MG63 (cell line): Measurements from ENCODE around the gene SLC25A48. TPM values are rescaled to one million over a fixed set of nuclear protein-coding genes. Genes with fewer than 3 reads are reported as not detected.
A peak's percentile ranks its signal among the peaks of the same experiment; 100 is the strongest.

Source experiments
- DNase-seq: peaks from one replicate; pipeline ENCODE4 v3.0.0-alpha.2; 2020
- H3K27me3 ChIP-seq: fragments of 250-450 bp; sonication (Bioruptor Pico); 2 replicates; pipeline ENCODE4 v1.5.1; 2020; ENCODE audit warnings: mild to moderate bottlenecking, moderate library complexity
- H3K36me3 ChIP-seq: fragments of 250-450 bp; sonication (Bioruptor Pico); 2 replicates; pipeline ENCODE4 v1.5.1; 2020; ENCODE audit warnings: mild to moderate bottlenecking, moderate library complexity
- H3K4me3 ChIP-seq: fragments of 250-450 bp; sonication (Bioruptor Pico); 2 replicates; pipeline ENCODE4 v1.5.1; 2020; ENCODE audit warnings: mild to moderate bottlenecking, moderate library complexity
- H3K9me3 ChIP-seq: fragments of 250-450 bp; sonication (Bioruptor Pico); 2 replicates; pipeline ENCODE4 v1.5.1; 2020; ENCODE audit warnings: mild to moderate bottlenecking, moderate library complexity
- total RNA-seq: library from RNA; depleted of rRNA; stranded (reverse); fragments of >200 nt; shearing (Covaris generic); gene quantifications from 2 replicates; pipeline ENCODE4 v1.2.3, GENCODE V29; 2014; ENCODE audit warnings: low replicate concordance; rRNA removed

Gene SLC25A48, protein sequence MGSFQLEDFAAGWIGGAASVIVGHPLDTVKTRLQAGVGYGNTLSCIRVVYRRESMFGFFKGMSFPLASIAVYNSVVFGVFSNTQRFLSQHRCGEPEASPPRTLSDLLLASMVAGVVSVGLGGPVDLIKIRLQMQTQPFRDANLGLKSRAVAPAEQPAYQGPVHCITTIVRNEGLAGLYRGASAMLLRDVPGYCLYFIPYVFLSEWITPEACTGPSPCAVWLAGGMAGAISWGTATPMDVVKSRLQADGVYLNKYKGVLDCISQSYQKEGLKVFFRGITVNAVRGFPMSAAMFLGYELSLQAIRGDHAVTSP
- total RNA-seq: not detected in 2 replicates

DNA sequence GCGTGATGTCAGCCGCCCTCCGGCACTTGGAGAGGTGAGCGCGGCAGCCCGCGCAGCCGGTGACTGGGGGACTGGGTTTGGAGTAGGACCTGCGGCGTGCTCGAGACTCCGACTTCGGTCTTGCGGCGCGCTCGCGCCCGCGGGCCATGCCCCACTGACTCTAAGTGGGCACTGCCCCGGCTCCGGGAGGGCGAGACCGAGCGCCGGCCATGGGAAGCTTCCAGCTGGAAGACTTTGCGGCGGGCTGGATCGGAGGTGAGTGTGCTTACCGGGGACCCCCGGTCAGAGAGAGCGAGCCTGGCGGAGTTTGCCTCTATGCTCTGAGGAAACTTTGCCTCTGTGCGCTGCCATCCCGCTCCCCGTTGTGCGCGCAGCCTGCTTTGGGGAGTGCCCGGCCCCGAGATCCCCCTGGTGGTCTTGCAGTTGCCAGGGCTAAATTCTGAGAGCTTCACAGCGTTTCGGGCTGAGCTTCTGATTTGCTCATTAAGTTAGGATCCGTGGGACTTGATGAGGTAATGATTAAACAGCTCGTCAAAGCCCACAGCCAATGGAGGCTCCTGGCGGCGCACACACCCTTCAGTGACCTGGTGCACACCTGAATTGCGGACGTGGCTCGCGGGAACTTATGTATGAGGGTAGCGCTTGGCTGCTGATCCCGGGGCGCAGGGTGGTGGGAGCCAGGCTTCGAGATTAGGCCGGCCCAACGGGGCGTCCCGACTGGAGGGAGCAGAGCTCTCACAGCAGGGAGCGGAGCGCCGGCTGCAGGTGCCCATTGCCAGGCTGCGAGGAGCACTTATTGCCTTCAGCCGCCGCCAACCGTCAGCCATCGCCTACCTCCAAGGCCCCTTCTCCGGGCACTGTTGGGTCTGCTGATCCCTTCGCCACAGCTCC lies at the start of gene SLC25A48:
Gene SLC25A48 (plus strand): TSS at position 25 of the 891 bp plus-strand sequence. CDS start 185 bp downstream, at position 210.
- Histone ChIP-seq H3K27me3 (peaks cover 39% of the 10 kb centered on the region), H3K4me3 (peak within 1 kb of the TSS; percentile 23), H3K36me3 (no peaks in the 10 kb centered on the region), H3K9me3 (peaks cover 14% of the 10 kb centered on the region)
- DNase-seq: peak; percentile 73

DNA sequence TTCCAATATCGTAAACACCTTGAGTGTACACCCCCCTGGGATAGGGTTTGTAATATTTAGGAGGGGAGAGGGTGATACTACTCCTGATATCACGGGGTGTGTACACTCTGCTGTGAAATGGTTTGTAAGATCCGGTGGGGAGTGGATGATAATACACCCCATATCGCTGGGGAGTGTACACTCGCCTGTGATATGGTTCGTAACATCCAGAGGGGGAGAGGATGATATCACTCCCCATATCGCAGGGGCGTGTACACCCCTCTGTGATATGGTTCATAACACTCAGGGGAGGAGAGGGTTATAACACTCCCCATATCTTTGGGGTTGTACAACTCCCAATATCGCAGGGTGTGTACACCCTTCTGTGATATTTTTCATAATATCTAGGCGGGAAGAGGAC lies 33.8 kb upstream of the SLC25A48 start:
- no peak for DNase-seq
- H3K4me3 ChIP-seq: no peak overlapping the region
- no peaks in the 10 kb centered on the region for H3K9me3 ChIP-seq
- H3K27me3 ChIP-seq: peaks cover 54% of the 10 kb centered on the region
- no peaks in the 10 kb centered on the region for H3K36me3 ChIP-seq

DNA sequence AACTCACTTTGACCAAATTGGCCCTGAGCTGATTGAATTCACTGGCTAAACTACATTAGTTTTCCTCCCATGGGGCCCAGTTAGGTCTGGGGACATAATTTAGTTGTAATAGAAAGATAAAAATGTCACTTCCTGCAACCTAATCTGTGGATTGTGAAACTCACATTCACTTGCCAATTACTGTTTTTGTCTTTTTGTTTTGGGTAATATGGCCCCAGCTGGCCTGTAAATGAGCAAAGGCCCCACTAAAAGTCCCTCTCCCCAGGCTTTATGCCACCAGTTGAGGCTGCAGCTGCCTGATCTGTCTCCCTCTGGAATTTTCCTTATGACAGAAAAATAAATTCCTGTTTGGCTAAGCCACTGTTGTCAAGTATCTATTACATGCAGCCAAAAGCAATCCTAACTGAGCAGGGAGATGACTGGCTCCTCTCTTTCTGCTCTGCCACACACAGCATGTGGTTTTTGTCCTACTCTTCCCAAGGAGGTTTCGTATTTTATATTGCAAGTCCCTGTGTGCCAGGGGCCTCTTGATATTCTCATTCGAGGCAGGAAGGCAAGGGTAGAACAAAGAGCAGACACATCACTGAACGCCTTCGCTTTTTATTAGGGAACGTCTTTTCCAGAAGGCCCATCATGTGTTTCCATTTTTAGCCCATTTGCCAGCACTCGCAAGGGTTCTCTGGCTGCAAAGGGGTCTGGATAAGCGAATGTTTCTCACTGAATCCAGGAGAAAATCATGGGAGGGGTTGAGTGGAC lies 24.1 kb upstream of the SLC25A48 start:
- Histone ChIP-seq H3K4me3 (no peak overlapping the region), H3K27me3 (no peaks in the 10 kb centered on the region), H3K36me3 (no peaks in the 10 kb centered on the region), H3K9me3 (no peaks in the 10 kb centered on the region)
- no peak for DNase-seq

DNA sequence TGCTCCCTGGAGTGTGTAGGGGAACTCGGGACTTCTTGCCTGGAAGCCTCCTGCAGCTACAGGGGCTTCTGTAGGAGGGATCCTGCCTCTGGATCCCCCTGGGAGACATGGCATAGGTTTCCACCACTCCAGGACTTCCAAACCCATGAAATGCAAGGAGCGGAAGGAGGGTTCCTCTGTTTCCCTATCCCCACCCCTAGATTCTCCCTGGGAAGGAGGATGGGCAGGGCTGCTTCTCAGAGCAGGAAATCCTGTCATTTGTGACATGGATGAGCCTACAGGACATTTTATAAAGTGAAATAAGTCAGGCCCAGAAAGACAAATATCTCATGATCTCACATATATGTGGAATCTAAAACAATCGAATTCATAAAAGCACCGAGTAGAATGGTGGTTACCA lies 23.5 kb upstream of the SLC25A48 start:
- Histone ChIP-seq H3K4me3 (no peak overlapping the region), H3K9me3 (no peaks in the 10 kb centered on the region), H3K27me3 (no peaks in the 10 kb centered on the region), H3K36me3 (no peaks in the 10 kb centered on the region)
- no peak for DNase-seq

DNA sequence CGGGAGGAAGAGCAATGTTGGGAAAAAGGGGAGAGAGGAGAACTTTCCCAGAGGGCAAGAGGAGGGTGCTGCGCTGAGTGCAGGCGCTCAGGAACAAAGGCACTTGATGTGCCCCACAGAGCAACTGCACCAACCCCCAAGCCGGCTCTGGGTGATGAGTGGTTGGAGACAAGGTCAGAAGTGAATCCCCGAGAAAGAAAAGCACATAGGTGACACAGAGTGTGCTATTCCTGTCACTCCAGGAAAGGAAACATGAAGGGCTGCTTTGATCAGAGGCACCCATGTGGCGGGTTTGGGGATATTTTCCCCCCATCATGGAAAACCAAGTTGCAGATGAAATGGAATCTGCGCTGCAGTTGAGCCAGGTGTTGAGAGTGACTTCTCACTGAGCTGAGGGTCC lies 20.7 kb upstream of the SLC25A48 start:
- Histone ChIP-seq H3K27me3 (peaks cover 4% of the 10 kb centered on the region; the same call in 1 of the 2 replicates), H3K4me3 (no peak overlapping the region)

DNA sequence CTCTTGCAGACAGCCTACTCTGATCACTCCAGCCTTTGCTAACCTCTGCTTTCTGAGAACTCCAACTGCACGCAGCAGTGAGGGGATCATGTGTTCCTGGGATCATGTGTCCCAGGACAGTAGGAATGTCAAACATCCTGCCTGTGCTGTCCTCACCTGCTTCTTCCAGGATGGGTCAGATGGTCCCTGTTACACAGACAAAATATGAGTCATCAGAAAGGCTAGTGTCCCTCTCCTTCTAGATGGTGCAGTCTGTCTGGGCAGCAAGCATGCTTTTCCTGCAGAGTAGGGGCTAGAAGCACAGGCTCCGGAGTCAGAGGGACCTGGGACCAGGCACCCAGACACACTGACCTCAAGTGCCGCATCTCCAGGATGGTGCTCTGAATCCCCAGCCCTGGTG lies 20.1 kb upstream of the SLC25A48 start:
- Histone ChIP-seq H3K9me3 (no peaks in the 10 kb centered on the region), H3K36me3 (no peaks in the 10 kb centered on the region), H3K27me3 (peaks cover 4% of the 10 kb centered on the region; the same call in 1 of the 2 replicates), H3K4me3 (no peak overlapping the region)
- no peak for DNase-seq

More for the DNA sequence above, 20.7 kb upstream of the SLC25A48 start:
- H3K36me3 ChIP-seq: no peaks in the 10 kb centered on the region
- no peaks in the 10 kb centered on the region for H3K9me3 ChIP-seq
- DNase-seq: no peak

DNA sequence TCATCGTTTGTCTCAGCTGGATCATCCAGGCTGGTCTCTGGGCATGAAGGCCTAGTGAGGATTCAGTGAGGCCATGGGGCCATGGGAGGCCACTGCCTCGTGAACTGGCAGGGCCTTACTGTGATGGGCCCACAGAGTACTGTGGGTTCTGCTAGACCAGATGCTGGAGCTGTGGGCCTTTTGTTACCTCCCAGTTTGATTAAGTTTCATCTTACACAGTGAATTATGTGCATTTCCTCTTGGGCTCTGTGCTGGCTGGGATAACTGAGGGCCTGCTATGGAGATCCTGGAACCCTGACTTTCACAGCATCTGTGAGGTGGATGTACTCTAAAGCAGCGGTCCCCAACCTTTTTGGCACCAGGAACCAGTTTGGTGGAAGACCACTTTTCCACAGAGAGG lies 19.7 kb upstream of the SLC25A48 start:
- H3K4me3 ChIP-seq: no peak overlapping the region
- no peaks in the 10 kb centered on the region for H3K9me3 ChIP-seq
- H3K36me3 ChIP-seq: no peaks in the 10 kb centered on the region
- peaks cover 4% of the 10 kb centered on the region; the same call in 1 of the 2 replicates for H3K27me3 ChIP-seq
- DNase-seq: no peak

DNA sequence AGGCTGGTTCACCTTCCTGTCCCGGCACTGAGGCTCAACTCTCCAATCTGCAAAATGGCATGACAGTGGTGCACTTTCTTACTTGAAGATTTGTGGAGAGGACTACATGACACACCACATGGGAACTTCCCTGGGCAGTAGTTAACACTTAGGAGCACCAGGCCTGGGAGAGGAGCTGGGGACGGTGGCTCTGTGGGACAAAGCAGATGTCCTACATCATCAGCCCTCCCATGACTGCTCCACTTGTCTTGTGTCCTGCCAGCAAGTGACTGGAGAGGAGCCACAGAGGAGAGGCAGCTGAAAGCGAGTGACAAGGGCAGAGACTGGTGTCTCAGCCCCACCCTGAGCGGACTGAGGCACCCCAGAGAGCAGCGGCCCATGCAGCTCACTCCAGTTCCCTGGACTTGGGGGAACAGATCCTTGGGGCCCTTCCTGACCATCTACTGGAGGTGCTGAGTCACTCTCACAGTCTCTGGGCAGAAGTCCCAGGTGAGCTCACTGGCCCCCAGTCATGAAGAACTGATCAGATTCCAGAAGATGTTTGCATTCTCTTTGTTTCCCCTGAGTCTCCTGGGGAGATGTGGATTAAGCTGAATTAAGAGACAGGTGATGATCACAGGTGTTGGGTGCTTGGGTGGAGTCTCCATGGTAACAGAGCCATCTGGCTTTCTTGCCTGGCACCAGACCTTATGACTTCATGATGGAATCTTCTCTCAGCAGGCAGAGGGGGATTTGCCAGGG lies 13.2 kb upstream of the SLC25A48 start:
- peaks cover 4% of the 10 kb centered on the region; the same call in 1 of the 2 replicates for H3K27me3 ChIP-seq
- H3K36me3 ChIP-seq: no peaks in the 10 kb centered on the region
- H3K4me3 ChIP-seq: no peak overlapping the region
- DNase-seq: peak; percentile 64
- H3K9me3 ChIP-seq: no peaks in the 10 kb centered on the region

DNA sequence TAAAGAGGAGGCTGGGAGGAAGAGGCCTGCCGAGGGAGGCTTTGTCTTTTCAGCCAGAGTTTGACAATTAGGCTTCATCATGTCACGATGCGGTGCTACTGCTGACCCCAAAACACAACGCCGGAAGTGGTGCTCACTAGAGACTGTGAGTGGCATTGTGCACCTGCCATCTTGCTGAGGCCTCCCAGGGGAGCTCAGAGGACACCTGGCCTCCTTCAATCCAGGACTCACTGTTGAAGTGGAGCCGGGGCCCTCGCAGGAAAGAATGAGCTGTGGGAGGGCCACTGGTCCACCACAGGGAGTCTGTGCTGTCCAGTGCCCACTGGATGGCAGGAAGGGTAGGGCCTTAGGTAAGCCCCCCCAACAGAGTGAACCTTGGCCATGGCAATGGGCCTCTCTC lies 12.7 kb upstream of the SLC25A48 start:
- no peak overlapping the region for H3K4me3 ChIP-seq
- peaks cover 4% of the 10 kb centered on the region; the same call in 1 of the 2 replicates for H3K27me3 ChIP-seq
- DNase-seq: no peak
- no peaks in the 10 kb centered on the region for H3K9me3 ChIP-seq
- no peaks in the 10 kb centered on the region for H3K36me3 ChIP-seq

DNA sequence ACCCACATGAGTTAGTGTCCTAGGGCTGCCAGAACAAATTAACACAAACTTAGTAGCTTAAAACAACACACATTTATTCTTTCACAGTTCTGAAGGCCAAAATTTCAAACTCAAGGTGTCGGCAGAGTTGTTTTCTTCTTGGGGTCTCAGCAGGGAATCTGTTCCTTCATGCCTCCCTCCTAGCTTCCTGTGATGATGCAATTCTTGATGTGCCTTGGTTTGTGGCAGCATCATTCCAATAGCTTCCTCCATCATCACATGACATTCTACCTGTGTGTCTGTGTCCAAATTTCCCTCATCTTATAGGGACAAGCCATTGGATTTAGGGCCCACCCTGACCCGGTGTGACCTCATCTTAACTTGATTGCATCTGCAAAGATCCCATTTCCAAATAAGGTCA lies 12.2 kb upstream of the SLC25A48 start:
- no peaks in the 10 kb centered on the region for H3K9me3 ChIP-seq
- peaks cover 4% of the 10 kb centered on the region; the same call in 1 of the 2 replicates for H3K27me3 ChIP-seq
- DNase-seq: no peak

DNA sequence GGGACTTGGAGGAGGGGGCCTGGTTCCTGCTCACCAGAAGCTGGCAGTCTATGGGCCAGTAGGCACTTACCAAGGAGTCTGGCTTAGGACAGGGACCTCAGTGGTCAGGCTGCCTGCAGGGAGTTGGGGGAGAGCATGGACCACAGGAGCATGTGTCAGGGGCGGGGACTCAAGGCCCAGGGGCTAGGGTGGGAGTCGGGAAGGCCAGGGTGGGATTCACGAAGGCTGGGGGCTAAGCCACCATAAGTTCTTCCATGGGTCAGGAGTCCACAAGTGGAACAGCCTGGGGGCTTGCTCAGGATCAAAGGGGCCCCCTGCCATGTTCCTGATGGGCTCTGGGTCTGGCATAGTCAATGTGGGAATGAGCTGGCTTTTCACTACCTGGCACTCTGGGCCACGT lies 11.5 kb upstream of the SLC25A48 start:
- DNase-seq: no peak
- no peak overlapping the region for H3K4me3 ChIP-seq

More for the DNA sequence above, 12.2 kb upstream of the SLC25A48 start:
- no peaks in the 10 kb centered on the region for H3K36me3 ChIP-seq
- H3K4me3 ChIP-seq: no peak overlapping the region

DNA sequence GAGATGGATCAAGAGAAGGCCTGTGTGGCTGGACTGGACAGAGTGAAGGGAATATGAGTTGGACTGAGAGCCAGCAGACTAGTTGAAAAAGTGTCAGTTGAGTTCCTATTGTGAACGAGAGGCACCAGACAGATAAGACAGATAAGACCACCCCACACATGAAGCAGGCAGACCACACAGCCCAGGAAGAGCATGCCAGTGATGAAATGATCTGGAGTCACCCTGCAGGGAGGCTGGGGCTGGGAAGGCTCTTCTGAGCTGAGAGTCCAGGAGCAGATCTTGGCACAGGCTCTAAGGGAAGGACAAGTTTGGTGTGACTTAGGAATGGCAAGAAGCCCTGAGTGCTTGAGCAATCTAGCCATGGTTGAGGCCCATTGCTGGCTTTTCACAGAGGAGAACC lies 10.6 kb upstream of the SLC25A48 start:
- Histone ChIP-seq H3K4me3 (no peak overlapping the region), H3K9me3 (no peaks in the 10 kb centered on the region), H3K27me3 (no peaks in the 10 kb centered on the region), H3K36me3 (no peaks in the 10 kb centered on the region)
- DNase-seq: no peak

More for the DNA sequence above, 11.5 kb upstream of the SLC25A48 start:
- H3K27me3 ChIP-seq: no peaks in the 10 kb centered on the region
- no peaks in the 10 kb centered on the region for H3K36me3 ChIP-seq
- H3K9me3 ChIP-seq: no peaks in the 10 kb centered on the region

DNA sequence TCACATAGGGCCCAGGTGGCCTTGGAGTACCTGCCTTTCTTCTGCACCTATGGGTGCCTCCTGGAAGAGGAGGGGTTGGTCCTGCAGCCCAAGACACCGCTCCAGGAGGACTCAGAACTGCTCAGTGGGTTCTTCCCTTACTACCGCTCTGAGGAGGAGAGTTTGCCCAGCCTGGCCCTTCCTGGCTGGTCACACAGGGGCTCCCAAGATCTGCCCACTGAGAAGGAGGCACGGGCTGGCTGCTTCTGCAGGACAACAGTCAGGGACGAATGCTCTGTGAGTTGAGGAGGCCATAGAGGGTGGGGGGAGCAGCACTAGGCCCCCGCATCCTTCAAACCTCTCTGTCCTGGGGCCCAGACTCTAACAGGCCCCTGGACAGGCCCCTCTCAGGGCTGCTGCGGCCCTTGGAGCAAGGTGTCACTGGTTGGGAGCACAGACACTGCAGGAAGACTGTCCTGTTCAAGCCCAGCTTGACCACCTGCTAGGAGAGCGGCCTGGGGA lies 9.9 kb upstream of the SLC25A48 start:
- no peak for DNase-seq
- H3K4me3 ChIP-seq: no peak overlapping the region
- no peaks in the 10 kb centered on the region for H3K9me3 ChIP-seq
- no peaks in the 10 kb centered on the region for H3K36me3 ChIP-seq
- no peaks in the 10 kb centered on the region for H3K27me3 ChIP-seq

DNA sequence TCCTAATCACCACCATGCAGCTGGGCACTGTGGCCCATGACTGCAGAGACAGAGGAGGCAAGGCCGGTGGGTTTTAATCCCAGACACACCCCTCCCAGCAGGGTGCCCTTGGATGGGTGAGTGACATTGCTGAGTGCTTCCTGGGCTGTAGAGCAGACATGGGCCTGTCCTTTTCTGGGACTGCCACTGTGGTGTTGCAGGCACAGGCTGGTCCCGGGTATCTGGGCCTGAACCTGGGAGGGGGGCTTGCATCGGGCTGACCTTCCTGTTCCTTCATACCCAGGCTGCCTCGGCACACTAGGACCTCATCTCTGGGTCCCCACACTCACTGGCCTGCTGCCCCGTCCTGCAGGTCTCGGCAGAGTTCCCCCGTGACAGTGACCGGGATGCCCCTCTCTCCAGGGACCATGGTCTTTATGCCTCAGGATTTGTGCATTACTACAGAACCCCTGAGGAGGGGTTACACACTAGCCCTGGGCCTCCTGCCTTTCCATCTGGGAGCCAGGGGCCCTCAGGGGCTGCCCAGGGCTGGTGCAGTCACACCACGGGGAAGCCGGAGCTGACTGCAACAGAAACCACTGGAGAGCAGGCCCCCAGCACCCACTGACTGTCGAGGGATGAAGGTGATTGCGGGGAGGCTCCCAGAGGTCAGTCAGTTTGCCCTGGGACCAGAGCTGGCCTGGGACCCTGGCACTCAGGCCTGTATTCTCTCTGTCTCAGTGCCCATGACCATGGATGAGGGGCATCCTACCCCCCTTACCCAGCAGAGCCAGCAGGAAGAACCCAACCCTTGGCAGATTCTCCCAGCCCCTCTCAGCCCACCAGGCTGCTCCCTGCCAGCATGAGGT lies 8.9 kb upstream of the SLC25A48 start:
- Histone ChIP-seq H3K27me3 (no peaks in the 10 kb centered on the region), H3K9me3 (no peaks in the 10 kb centered on the region), H3K4me3 (no peak overlapping the region), H3K36me3 (no peaks in the 10 kb centered on the region)
- DNase-seq: no peak

DNA sequence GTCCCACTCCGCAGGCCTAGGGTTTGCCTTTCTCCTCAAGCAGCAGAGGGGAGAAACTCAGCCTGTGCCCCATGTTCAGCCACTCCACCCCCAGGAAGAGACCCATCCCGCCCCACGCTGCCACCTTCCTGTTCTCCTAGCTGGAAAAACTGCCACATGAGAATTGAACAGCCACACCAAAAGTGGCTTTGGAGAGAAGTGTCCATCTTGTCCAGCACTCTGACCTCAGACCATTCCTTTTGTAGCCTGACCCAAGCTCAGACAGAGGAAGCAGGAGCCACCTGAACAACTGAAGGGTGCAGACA lies 8.3 kb upstream of the SLC25A48 start:
- no peaks in the 10 kb centered on the region for H3K27me3 ChIP-seq
- H3K9me3 ChIP-seq: no peaks in the 10 kb centered on the region
- no peak for DNase-seq
- H3K4me3 ChIP-seq: no peak overlapping the region
- H3K36me3 ChIP-seq: no peaks in the 10 kb centered on the region
